Trophoblast cell (in vitro differentiated cells and primary cell): Measurements from ENCODE around the gene TMEM209.

Source experiments
- DNase-seq, 2 donors: peaks; one replicate each; pipeline ENCODE4 v3.0.0-alpha.2; 2016
- H2AFZ ChIP-seq: 2 replicates; pipeline ENCODE4 v1.6.1; 2013; ENCODE audit warnings: low read length, moderate library complexity, mild to moderate bottlenecking; ENCODE audit not compliant: insufficient read depth, poor library complexity
- H2AK5ac ChIP-seq: 2 replicates; pipeline ENCODE4 v1.6.1; 2013; ENCODE audit warnings: mild to moderate bottlenecking, low read length
- H2BK120ac ChIP-seq: 2 replicates; pipeline ENCODE4 v1.6.1; 2013; ENCODE audit warnings: low read length, mild to moderate bottlenecking, moderate library complexity; ENCODE audit not compliant: insufficient read depth, poor library complexity
- H2BK12ac ChIP-seq: 2 replicates; pipeline ENCODE4 v1.6.1; 2013; ENCODE audit warnings: mild to moderate bottlenecking, low read length, moderate library complexity
- H2BK5ac ChIP-seq: 2 replicates; pipeline ENCODE4 v1.6.1; 2013; ENCODE audit warnings: low read length, low read depth, moderate library complexity, mild to moderate bottlenecking; ENCODE audit not compliant: poor library complexity
- H3K14ac ChIP-seq: 2 replicates; pipeline ENCODE4 v1.6.1; 2013; ENCODE audit warnings: mild to moderate bottlenecking, low read length
- H3K18ac ChIP-seq: 2 replicates; pipeline ENCODE4 v1.6.1; 2013; ENCODE audit warnings: mild to moderate bottlenecking, low read length
- H3K23ac ChIP-seq: 2 replicates; pipeline ENCODE4 v1.6.1; 2013; ENCODE audit warnings: low read length
- H3K27ac ChIP-seq: 2 replicates; pipeline ENCODE4 v1.5.1; 2013; ENCODE audit warnings: low read depth, mild to moderate bottlenecking, inconsistent platforms, low read length, moderate library complexity
- H3K27me3 ChIP-seq: 2 replicates; pipeline ENCODE4 v1.6.1; 2013; ENCODE audit warnings: inconsistent platforms, mild to moderate bottlenecking, low read length, moderate library complexity; ENCODE audit not compliant: insufficient read depth
- H3K36me3 ChIP-seq, 2 experiments: 1 replicate in 1 of 2; 2 replicates in 1 of 2; pipeline ENCODE4 v1.6.1; 2013; ENCODE audit warnings: low read length in 2 of 2, mild to moderate bottlenecking in 2 of 2, moderate library complexity in 1 of 2; ENCODE audit not compliant: insufficient read depth in 2 of 2, control insufficient read depth in 1 of 2
- H3K4ac ChIP-seq: 2 replicates; pipeline ENCODE4 v1.6.1; 2013; ENCODE audit warnings: low read depth, mild to moderate bottlenecking, low read length, moderate library complexity
- H3K4me1 ChIP-seq, 2 experiments: 1 replicate in 1 of 2; 2 replicates in 1 of 2; pipeline ENCODE4 v1.6.1; 2013; ENCODE audit warnings: low read length in 2 of 2, mild to moderate bottlenecking in 2 of 2, moderate library complexity in 1 of 2; ENCODE audit not compliant: insufficient read depth in 2 of 2, control insufficient read depth in 1 of 2
- H3K4me2 ChIP-seq: 2 replicates; pipeline ENCODE4 v1.6.1; 2013; ENCODE audit warnings: inconsistent platforms, mild to moderate bottlenecking, low read length, moderate library complexity
- H3K4me3 ChIP-seq: 2 replicates; pipeline ENCODE4 v1.5.1; 2013; ENCODE audit warnings: mild to moderate bottlenecking, low read depth, low read length, inconsistent platforms
- H3K79me1 ChIP-seq: one replicate; pipeline ENCODE4 v1.6.1; 2013; ENCODE audit warnings: low read length
- H3K79me2 ChIP-seq: 2 replicates; pipeline ENCODE4 v1.6.1; 2013; ENCODE audit warnings: low read length, mild to moderate bottlenecking; ENCODE audit not compliant: control insufficient read depth, insufficient read depth, poor library complexity
- H3K9ac ChIP-seq: 2 replicates; pipeline ENCODE4 v1.6.1; 2013; ENCODE audit warnings: mild to moderate bottlenecking, low read length
- H3K9me3 ChIP-seq: 2 replicates; pipeline ENCODE4 v1.6.1; 2013; ENCODE audit warnings: low read depth, mild to moderate bottlenecking, control low read depth, inconsistent platforms, low read length; ENCODE audit not compliant: insufficient read depth
- H4K12ac ChIP-seq: 2 replicates; pipeline ENCODE4 v1.6.1; 2013; ENCODE audit warnings: low read depth, mild to moderate bottlenecking, low read length, moderate library complexity
- H4K8ac ChIP-seq: 2 replicates; pipeline ENCODE4 v1.6.1; 2013; ENCODE audit warnings: low read depth, mild to moderate bottlenecking, low read length, moderate library complexity
- H4K91ac ChIP-seq: one replicate; pipeline ENCODE4 v1.6.1; 2013; ENCODE audit warnings: low read depth, mild to moderate bottlenecking, low read length, moderate library complexity
- WGBS: extraction: QIAGEN DNeasy Blood & Tissue Kit; methylation state at CpG from one replicate; pipeline ENCODE4 v1.1.7; 2013; ENCODE audit warnings: missing lambda C conversion rate; ENCODE audit not compliant: insufficient read length, insufficient coverage; ENCODE audit errors: extremely low coverage; 5-methylcytosine and 5-hydroxymethylcytosine counted together

TMEM209 gene

DNA sequence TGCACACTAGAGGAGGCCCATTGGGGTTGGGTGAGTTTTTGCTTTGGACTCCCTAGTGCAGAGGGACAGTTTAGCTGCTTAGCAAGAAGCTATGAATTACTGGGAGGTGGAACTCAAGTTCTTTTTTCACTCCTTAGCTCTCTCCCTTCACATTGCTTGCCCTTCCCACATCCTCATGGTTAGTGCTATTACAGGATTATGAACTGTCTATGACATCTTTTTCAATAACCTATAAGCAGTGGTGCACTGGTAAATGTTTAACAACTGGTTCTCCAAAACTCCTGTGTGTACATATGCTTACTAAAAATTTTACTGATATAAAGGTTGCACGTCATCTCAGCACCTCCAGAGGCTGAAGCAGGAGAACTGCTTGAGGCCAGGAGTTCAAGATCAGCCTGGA, 8.6 kb upstream of the TMEM209 start:
- Histone ChIP-seq H4K91ac (no peak overlapping the region), H3K4ac (no peak overlapping the region), H3K4me1 (peaks cover 0 to 2% of the 10 kb centered on the region in 2 experiments), H4K8ac (no peak overlapping the region), H3K4me3 (no peak overlapping the region), H3K27ac (no peak overlapping the region), H3K23ac (no peak overlapping the region), H2AFZ (no peak overlapping the region), H3K18ac (no peak overlapping the region), H3K9me3 (no peaks in the 10 kb centered on the region), H3K27me3 (no peaks in the 10 kb centered on the region), H2AK5ac (no peak overlapping the region), H3K79me2 (no peaks in the 10 kb centered on the region), H3K14ac (no peak overlapping the region), H4K12ac (no peak overlapping the region), H3K79me1 (no peaks in the 10 kb centered on the region), H3K4me2 (no peak overlapping the region), H3K9ac (no peak overlapping the region), H2BK12ac (no peak overlapping the region), H2BK5ac (no peak overlapping the region), H2BK120ac (no peak overlapping the region), H3K36me3 (no peaks in the 10 kb centered on the region)
- DNase-seq = no peak
- no CpG with 5 or more reads among the region's 1 CpG for WGBS

- Histone ChIP-seq H2BK120ac (no peak overlapping the region), H3K18ac (no peak overlapping the region), H3K27me3 (no peaks in the 10 kb centered on the region), H3K14ac (no peak overlapping the region), H4K91ac (no peak overlapping the region), H3K9me3 (no peaks in the 10 kb centered on the region), H3K23ac (no peak overlapping the region), H3K9ac (no peak overlapping the region), H3K4me3 (no peak overlapping the region), H4K12ac (no peak overlapping the region), H3K79me1 (no peaks in the 10 kb centered on the region), H3K4ac (no peak overlapping the region), H3K27ac (no peak overlapping the region), H4K8ac (no peak overlapping the region), H3K79me2 (no peaks in the 10 kb centered on the region), H2AK5ac (no peak overlapping the region), H3K4me1 (no peaks in the 10 kb centered on the region), H2AFZ (no peak overlapping the region), H2BK12ac (no peak overlapping the region), H2BK5ac (no peak overlapping the region), H3K36me3 (no peaks in the 10 kb centered on the region), H3K4me2 (no peak overlapping the region)
- no CpG with 5 or more reads among the region's 5 CpGs for WGBS
- DNase-seq = peak; percentile 61 to 82
These were observed 5.2 kb upstream of the TMEM209 start for GRCh38 chr7:130210181-130210935.

- H2AFZ ChIP-seq = no peak overlapping the region
- H3K27me3 ChIP-seq = no peaks in the 10 kb centered on the region
- no peak overlapping the region for H3K4me3 ChIP-seq
- H3K14ac ChIP-seq = no peak overlapping the region
- no peak overlapping the region for H3K4ac ChIP-seq
- no CpG with 5 or more reads among the region's 2 CpGs for WGBS
- H3K9me3 ChIP-seq = no peaks in the 10 kb centered on the region
- DNase-seq = no peak
- no peaks in the 10 kb centered on the region for H3K36me3 ChIP-seq
- no peak overlapping the region for H2BK12ac ChIP-seq
- H4K12ac ChIP-seq = no peak overlapping the region
- no peak overlapping the region for H2AK5ac ChIP-seq
- peaks cover 6% of the 10 kb centered on the region for H3K79me1 ChIP-seq
- no peak overlapping the region for H2BK120ac ChIP-seq
- no peak overlapping the region for H3K4me2 ChIP-seq
- H2BK5ac ChIP-seq = no peak overlapping the region
- H3K4me1 ChIP-seq = no peaks in the 10 kb centered on the region
- no peak overlapping the region for H3K27ac ChIP-seq
- no peak overlapping the region for H4K91ac ChIP-seq
- H4K8ac ChIP-seq = no peak overlapping the region
- H3K23ac ChIP-seq = no peak overlapping the region
- H3K9ac ChIP-seq = no peak overlapping the region
- no peak overlapping the region for H3K18ac ChIP-seq
- peaks cover 5% of the 10 kb centered on the region for H3K79me2 ChIP-seq
These were observed 3.3 kb upstream of the TMEM209 start for GRCh38 chr7:130208516-130208915.

- H3K79me1 ChIP-seq = peaks cover 6% of the 10 kb centered on the region
- no peak within 1 kb of the TSS for H4K12ac ChIP-seq
- H3K9ac ChIP-seq = no peak within 1 kb of the TSS
- no peak within 1 kb of the TSS for H4K8ac ChIP-seq
- no peak within 1 kb of the TSS for H2BK12ac ChIP-seq
- no peak within 1 kb of the TSS for H2BK5ac ChIP-seq
- no peaks in the 10 kb centered on the region for H3K9me3 ChIP-seq
- H3K23ac ChIP-seq = no peak within 1 kb of the TSS
- H2AK5ac ChIP-seq = no peak within 1 kb of the TSS
- no peaks in the 10 kb centered on the region for H3K4me1 ChIP-seq
- no peaks in the 10 kb centered on the region for H3K27me3 ChIP-seq
- no peak within 1 kb of the TSS for H3K18ac ChIP-seq
- H2AFZ ChIP-seq = no peak within 1 kb of the TSS
- H3K4ac ChIP-seq = no peak within 1 kb of the TSS
- DNase-seq = peak in 1 of 2 donors; percentile 38
- no peak within 1 kb of the TSS for H3K27ac ChIP-seq
- no peak within 1 kb of the TSS for H2BK120ac ChIP-seq
- H3K4me3 ChIP-seq = no peak within 1 kb of the TSS
- H3K36me3 ChIP-seq = peaks cover 0 to under 1% of the 10 kb centered on the region in 2 experiments
- H4K91ac ChIP-seq = no peak within 1 kb of the TSS
- peaks cover 5% of the 10 kb centered on the region for H3K79me2 ChIP-seq
- no peak within 1 kb of the TSS for H3K14ac ChIP-seq
- no peak within 1 kb of the TSS for H3K4me2 ChIP-seq
These were observed 2.4 kb upstream of the TMEM209 start, which contains the start of gene SSMEM1 for GRCh38 chr7:130207642-130208041. Gene SSMEM1, plus strand, starts transcription at chr7:130207860. Its CDS starts 51 bp downstream, at chr7:130207911.
